ENCODE data around the gene HTRA2. TPM values are rescaled to one million over a fixed set of nuclear protein-coding genes. Genes with fewer than 3 reads are reported as not detected.

The HTRA2 gene
- total and polyA plus RNA-seq, 9 of the 15 experiments (the other 6 are each of a cell fraction or from before 2014, with no cell fraction given), result 54.2 to 71.2 (median 65.8) TPM

DNA sequence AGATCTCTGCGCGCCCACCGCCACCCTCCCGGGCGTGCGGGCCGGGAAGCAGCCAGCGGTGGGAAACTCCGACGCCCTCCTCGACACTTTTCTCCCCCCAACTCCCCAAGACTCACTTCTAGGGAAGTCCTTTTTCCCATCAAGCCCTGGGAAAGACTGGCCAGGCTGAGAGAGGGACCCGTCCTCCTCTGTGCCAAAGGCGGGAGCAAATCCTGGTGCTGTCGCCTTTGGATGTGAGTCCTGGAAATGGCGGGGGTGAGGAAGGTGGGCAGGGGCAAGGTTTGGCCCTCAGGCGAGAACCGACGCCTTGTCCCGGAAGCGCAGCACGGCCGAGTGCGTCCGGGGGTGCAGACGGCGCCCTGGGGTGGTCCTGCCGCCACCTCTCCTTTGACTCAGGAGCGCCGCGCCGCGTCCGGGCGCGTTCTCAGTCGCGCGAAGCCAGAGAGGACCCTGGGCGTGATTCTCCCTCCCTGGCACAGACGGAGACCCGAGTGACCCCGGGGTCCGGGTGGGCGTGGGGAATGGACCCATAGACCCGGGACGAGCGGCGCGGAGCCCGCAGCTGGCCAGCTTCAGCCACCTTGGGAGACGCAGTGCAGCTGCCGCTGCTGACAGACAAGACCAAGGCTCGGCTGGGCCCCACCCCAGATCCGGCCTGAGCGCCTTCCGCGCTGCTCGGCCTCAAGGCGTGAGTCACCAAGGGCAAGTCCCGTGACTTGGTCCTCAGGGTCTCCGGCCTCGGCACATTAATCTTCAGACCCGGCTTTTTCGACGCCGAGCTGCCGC lies 26.8 kb upstream of the HTRA2 start (continued):
- TF ChIP-seq CBX3 (IDR thresholded peaks at IDR 0.05; ENCODE audit: borderline replicate concordance in 1 of 2, low read length in 2 of 2), result peak in 1 of 2 experiments; percentile 68; a peak in 1 of 3 replicates
- TF ChIP-seq, protein P1, sequence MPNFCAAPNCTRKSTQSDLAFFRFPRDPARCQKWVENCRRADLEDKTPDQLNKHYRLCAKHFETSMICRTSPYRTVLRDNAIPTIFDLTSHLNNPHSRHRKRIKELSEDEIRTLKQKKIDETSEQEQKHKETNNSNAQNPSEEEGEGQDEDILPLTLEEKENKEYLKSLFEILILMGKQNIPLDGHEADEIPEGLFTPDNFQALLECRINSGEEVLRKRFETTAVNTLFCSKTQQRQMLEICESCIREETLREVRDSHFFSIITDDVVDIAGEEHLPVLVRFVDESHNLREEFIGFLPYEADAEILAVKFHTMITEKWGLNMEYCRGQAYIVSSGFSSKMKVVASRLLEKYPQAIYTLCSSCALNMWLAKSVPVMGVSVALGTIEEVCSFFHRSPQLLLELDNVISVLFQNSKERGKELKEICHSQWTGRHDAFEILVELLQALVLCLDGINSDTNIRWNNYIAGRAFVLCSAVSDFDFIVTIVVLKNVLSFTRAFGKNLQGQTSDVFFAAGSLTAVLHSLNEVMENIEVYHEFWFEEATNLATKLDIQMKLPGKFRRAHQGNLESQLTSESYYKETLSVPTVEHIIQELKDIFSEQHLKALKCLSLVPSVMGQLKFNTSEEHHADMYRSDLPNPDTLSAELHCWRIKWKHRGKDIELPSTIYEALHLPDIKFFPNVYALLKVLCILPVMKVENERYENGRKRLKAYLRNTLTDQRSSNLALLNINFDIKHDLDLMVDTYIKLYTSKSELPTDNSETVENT (CRISPR knock-in tag; IDR thresholded peaks at IDR 0.05), result peak; percentile 69; the same call in 1 of the 2 replicates
- TF ChIP-seq, protein P2, sequence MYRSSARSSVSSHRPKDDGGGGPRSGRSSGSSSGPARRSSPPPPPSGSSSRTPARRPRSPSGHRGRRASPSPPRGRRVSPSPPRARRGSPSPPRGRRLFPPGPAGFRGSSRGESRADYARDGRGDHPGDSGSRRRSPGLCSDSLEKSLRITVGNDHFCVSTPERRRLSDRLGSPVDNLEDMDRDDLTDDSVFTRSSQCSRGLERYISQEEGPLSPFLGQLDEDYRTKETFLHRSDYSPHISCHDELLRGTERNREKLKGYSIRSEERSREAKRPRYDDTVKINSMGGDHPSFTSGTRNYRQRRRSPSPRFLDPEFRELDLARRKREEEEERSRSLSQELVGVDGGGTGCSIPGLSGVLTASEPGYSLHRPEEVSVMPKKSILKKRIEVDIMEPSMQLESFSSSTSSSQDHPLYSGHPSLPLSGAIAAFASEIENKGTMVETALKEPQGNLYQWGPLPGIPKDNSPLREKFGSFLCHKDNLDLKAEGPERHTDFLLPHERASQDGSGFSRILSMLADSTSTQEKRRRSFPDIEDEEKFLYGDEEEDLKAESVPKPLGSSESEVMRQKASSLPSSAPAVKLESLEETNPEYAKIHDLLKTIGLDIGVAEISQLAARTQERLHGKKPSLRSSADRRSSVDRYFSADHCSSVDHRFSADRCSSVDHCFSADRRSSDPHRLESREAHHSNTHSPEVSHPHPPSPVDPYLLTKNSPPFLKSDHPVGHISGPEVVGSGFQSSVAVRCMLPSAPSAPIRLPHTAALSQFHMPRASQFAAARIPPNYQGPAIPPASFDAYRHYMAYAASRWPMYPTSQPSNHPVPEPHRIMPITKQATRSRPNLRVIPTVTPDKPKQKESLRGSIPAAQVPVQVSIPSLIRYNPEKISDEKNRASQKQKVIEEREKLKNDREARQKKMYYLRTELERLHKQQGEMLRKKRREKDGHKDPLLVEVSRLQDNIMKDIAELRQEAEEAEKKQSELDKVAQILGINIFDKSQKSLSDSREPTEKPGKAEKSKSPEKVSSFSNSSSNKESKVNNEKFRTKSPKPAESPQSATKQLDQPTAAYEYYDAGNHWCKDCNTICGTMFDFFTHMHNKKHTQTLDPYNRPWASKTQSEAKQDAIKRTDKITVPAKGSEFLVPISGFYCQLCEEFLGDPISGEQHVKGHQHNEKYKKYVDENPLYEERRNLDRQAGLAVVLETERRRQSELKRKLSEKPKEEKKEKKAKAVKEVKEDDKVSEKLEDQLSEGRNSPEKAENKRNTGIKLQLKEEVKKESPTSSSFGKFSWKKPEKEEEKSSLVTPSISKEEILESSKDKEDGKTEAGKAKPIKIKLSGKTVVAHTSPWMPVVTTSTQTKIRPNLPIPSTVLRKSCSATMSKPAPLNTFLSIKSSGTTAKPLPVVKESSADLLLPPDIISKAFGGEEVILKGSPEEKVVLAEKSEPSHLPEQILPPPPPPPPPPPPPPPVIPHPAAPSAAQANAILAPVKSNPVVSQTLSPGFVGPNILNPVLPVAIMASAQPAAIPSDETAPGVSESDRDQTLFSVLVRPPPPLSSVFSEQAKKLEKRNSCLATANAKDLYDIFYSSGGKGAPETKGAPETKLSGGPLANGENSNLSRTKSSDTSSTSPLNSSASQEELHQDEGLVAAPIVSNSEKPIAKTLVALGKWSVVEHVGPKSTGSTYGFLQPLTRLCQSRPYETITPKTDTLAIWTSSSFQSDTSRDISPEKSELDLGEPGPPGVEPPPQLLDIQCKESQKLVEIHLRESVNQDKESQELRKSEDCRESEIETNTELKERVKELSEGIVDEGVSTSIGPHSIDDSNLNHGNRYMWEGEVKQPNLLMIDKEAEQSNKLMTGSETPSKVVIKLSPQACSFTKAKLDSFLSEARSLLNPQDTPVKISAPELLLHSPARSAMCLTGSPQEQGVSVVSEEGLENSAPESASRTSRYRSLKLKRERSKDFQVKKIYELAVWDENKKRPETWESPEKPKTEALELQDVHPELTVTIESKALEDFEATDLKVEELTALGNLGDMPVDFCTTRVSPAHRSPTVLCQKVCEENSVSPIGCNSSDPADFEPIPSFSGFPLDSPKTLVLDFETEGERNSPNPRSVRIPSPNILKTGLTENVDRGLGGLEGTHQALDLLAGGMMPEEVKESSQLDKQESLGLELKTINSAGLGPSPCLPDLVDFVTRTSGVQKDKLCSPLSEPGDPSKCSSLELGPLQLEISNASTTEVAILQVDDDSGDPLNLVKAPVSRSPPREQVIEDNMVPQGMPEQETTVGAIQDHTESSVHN (IDR thresholded peaks at IDR 0.05; ENCODE audit: borderline replicate concordance in 1 of 2, low read depth in 1 of 2), result no peak
- TF ChIP-seq CHD4 (IDR thresholded peaks at IDR 0.05; ENCODE audit: insufficient read depth, insufficient replicate concordance, low read depth, low read length, poor library complexity, severe bottlenecking), result no peak
- TF ChIP-seq ZNF274 (IDR thresholded peaks at IDR 0.05; ENCODE audit: borderline replicate concordance, low read depth, low read length), result no peak
- TF ChIP-seq ILK (tag; IDR thresholded peaks at IDR 0.05; ENCODE audit: borderline replicate concordance, low read depth), result no peak
- TF ChIP-seq, protein P3, sequence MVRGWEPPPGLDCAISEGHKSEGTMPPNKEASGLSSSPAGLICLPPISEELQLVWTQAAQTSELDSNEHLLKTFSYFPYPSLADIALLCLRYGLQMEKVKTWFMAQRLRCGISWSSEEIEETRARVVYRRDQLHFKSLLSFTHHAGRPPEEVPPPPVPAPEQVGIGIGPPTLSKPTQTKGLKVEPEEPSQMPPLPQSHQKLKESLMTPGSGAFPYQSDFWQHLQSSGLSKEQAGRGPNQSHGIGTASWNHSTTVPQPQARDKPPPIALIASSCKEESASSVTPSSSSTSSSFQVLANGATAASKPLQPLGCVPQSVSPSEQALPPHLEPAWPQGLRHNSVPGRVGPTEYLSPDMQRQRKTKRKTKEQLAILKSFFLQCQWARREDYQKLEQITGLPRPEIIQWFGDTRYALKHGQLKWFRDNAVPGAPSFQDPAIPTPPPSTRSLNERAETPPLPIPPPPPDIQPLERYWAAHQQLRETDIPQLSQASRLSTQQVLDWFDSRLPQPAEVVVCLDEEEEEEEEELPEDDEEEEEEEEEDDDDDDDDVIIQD (CRISPR knock-in tag; IDR thresholded peaks at IDR 0.05), result no peak; the same call in 1 of the 2 replicates
- TF ChIP-seq NEUROD1 (IDR thresholded peaks at IDR 0.05; ENCODE audit: borderline replicate concordance, low read depth, low read length, partially characterized antibody), result peak; percentile 40
- peak; percentile 73; the same call in 1 of the 2 replicates for TF ChIP-seq RNF2 (IDR thresholded peaks at IDR 0.05)
- TF ChIP-seq, protein P4, sequence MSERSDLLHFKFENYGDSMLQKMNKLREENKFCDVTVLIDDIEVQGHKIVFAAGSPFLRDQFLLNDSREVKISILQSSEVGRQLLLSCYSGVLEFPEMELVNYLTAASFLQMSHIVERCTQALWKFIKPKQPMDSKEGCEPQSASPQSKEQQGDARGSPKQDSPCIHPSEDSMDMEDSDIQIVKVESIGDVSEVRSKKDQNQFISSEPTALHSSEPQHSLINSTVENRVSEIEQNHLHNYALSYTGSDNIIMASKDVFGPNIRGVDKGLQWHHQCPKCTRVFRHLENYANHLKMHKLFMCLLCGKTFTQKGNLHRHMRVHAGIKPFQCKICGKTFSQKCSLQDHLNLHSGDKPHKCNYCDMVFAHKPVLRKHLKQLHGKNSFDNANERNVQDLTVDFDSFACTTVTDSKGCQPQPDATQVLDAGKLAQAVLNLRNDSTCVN (CRISPR knock-in tag; IDR thresholded peaks at IDR 0.05), result no peak
- 0 out of 2 replicates have a peak, but pooled peaks have one; percentile 2 for TF ChIP-seq SMC3 (conservative IDR thresholded peaks at IDR 0.05; ENCODE audit: insufficient read depth, low read depth, low read length)

Measured in K562 (cell line).